GM19240 (cell line): Measurements from ENCODE around the gene CDX2.

Experiments
- DNase-seq: peaks from one replicate; pipeline ENCODE4 v3.0.0; 2011; ENCODE audit warnings: low spot score; ENCODE audit not compliant: insufficient read length

CDX2 gene

GRCh38 chr13:27933118-27933517 is 36.0 kb downstream of the CDX2 start:
- no peak for DNase-seq

DNA sequence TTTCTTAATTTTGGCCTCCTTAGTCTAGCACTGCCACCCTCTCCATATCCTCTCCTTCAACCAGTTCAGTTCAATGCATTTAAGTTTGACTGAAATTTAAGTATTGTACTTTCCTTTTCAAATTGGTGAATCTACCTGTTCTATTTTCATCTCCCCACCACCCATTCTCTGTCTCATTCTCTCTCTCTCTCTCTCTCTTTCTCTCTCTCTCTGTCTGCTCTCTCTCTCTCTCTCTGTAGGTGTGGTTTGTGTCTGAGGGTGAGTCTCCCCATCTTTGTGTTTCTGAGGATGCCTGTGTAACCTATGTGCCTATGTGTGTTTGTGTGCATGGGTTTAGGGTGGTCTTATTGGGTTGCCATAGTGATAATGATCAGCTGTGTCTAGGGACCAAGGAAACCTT is 39.2 kb downstream of the CDX2 start:
- no peak for DNase-seq

- no peak for DNase-seq
Measured at GRCh38 chr13:27928805-27929753, 40.0 kb downstream of the CDX2 start.

DNA sequence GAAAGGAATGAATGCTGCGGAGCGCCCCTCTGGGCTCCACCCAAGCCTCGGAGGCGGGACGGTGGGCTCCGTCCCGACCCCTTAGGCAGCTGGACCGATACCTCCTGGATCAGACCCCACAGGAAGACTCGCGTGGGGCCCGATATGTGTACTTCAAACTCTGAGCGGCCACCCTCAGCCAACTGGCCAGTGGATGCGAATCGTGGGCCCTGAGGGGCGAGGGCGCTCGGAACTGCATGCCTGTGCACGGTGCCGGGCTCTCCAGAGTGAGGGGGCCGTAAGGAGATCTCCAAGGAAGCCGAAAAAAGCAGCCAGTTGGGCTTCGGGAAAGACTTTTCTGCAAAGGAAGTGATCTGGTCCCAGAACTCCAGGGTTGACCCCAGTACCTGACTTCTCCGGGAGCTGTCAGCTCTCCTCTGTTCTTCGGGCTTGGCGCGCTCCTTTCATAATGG is 40.7 kb downstream of the CDX2 start:
- DNase-seq: no peak

DNA sequence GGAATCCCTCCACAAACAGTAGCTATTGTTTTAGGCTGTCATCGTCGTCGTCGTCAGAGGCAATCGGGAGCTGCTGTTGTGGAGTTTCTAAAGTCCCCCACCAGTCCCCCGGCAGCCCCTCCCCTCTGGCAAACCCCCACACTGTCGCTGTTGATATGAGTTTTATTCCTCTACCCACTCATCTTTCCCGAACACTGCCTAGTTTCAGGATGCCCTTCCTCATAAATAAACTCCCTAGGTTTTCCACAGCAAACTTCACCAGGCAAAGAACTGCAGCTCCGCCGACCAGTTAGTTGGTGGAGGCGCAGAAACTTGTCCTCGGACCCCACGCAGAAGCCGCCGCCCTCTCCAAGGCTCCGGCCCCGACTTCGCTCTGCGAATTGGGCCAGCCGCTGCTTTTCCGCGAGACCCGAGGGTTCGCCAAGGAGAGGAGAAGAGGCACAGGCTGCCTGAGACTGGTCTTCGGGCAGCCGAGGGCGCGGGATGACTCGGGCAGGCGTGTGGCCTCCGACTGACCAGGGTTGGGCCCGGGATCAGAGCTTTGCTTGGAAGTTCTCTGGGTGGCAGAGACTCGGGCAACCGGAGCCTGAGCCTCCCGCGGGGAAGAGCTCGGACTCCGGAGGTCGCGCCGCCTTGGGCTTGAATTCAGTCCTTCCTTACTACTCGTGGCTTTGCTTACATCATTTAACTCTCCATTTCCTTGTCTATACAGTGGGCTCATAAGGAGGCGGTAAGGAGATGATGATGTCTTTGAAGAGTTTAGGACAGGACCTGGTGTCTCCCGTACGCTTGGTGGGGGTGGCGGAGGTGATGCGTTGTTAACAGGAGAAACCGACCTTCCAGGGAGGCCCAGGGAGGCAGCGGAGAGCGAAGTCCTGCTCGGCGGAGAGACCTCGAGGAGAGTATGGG is 41.4 kb downstream of the CDX2 start:
- DNase-seq: no peak

DNA sequence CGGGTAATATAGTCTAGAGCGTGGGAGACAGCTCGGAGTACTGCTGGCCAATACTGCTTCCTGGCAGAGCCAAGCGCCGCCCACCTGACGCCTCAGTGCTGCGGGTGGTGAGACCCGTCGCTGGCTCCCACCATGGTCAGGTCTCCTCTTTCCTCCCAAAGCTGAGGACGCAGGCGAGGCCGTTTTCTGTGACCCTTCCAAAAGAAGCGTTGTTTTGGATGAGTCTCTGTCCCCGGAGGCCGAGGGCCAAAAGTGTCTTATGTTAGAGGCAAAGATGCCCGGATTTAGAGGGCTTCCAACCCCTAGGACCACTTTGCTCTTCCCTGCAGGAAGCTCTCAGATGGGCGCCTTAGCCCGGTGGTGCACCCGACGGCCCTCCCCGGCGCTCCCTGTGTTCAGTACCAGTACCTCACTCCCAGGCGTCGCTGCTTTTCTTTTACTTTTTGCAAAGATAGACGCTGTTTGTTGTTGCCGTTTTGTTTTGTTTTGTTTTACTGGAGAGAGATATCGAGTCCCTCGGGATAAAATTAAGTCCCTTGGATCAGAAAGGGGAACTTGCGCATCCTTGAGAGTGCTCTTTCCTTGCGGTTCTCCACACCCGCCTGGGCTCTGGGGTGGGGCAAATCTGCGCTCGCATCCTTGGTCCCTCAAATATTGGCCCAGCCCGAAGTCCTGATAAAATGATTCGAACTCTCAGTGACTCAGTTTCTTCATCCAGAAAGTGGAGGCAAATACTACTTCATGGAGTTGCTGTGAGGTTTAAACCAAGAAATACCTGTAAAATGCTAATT is 42.3 kb downstream of the CDX2 start:
- no peak for DNase-seq

GRCh38 chr13:27925220-27925991 is 43.7 kb downstream of the CDX2 start:
- DNase-seq: no peak

DNA sequence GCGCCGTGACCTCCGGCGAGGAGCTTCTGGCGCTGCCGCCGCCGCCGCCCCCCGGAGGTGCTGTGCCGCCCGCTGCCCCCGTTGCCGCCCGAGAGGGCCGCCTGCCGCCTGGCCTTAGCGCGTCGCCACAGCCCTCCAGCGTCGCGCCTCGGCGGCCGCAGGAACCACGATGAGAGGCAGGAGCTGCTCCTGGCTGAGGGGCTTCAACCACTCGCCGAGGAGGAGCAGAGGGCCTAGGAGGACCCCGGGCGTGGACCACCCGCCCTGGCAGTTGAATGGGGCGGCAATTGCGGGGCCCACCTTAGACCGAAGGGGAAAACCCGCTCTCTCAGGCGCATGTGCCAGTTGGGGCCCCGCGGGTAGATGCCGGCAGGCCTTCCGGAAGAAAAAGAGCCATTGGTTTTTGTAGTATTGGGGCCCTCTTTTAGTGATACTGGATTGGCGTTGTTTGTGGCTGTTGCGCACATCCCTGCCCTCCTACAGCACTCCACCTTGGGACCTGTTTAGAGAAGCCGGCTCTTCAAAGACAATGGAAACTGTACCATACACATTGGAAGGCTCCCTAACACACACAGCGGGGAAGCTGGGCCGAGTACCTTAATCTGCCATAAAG is 44.5 kb downstream of the CDX2 start:
- no peak for DNase-seq

- no peak for DNase-seq
Measured at GRCh38 chr13:27923794-27924528, 45.2 kb downstream of the CDX2 start.

DNA sequence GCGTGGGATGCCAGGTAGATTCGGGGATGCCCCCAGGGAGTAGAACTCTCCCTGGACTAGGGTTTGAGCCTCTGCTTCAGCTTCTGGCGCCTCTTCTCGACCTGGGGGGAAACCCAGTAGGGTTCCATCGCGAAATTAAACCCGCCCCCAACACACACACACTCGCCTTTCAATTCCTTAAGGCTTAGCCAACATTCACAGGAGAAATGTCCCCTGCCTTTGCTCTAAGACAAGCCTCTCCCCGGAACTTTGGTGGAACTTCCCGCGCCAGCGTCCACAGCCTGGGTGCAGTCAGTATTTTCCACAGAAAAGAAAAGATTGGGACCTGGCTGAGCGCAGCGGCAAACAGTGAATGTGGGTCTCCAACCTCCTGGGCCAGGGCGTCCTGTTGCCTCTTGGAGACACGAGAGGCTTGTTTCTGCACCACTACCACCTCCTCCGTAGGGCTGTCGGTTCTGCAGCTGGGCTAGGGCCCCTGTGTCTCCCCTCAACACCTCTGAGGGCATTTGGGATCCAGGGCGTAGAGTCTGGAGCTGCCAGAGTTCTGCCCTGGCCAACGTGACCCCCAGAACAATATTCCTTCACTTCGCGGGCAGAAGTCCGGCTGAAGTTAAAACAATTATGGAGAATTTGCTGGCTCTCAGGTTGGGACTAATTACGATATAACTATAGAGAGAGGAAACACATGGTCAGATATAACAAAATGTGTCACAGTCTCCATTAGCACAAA is 46.1 kb downstream of the CDX2 start:
- no peak for DNase-seq

GRCh38 chr13:27921961-27922882 is 46.9 kb downstream of the CDX2 start:
- DNase-seq: no peak

DNA sequence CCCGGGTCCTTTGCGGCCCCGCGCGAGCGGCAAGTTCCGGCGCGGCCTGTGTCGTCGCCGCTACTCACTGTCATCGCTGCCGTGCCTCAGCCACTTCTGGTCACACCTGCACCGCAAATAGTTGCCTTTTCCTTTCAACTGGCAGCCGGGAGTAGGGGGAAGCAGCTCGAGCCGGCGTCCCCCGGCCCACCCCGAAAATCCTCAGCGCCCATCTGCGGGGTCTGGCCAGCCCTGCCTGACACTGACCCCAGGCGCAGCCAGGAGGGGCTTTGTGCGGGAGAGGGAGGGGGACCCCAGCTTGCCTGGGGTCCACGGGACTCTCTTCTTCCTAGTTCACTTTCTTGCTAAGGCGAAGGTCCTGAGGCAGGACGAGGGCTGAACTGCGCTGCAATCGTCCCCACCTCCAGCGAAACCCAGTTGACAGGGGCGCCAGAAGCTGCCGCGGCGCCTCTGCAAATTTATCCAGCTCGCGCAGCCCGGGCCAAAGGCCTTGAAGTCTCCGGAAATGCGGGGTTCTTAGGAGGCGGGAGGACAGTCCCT is 47.6 kb downstream of the CDX2 start:
- DNase-seq: no peak

DNA sequence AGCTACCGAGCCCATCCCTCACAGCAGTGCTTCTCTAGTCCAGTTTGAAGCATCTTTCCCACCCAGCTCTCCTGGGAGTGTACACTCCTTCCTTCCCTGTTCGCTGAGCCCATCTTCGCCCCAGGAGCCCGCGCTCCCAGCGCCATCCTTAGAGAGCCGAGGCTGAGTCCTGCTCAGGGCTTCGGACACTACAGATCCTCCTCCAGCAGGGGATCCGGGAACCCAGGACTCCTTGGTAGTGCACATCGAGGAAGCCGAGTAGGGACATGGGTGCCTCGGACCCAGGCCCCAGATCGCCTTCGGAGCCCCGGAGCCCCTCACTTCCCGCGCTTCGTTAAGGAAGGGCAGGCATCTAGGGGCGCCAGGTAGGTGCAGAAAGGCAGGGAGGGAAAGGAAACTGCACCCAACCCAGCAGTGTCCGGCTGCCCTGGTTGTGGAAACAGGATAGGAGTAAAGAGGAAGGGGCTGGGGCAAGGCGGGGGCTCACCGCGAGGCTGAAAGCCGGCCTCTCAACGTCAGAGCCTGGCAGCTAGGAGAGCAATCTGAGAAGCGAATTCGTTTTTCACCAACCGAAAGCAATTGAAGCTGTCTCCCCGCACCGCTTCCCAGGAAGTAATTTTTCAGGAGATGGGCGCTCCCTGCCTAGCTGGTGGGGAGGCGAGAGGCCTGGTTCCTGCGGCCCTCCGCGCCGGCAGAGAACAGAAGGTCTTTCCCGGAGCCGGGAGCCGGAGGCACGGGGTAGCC is 48.3 kb downstream of the CDX2 start:
- no peak for DNase-seq

DNA sequence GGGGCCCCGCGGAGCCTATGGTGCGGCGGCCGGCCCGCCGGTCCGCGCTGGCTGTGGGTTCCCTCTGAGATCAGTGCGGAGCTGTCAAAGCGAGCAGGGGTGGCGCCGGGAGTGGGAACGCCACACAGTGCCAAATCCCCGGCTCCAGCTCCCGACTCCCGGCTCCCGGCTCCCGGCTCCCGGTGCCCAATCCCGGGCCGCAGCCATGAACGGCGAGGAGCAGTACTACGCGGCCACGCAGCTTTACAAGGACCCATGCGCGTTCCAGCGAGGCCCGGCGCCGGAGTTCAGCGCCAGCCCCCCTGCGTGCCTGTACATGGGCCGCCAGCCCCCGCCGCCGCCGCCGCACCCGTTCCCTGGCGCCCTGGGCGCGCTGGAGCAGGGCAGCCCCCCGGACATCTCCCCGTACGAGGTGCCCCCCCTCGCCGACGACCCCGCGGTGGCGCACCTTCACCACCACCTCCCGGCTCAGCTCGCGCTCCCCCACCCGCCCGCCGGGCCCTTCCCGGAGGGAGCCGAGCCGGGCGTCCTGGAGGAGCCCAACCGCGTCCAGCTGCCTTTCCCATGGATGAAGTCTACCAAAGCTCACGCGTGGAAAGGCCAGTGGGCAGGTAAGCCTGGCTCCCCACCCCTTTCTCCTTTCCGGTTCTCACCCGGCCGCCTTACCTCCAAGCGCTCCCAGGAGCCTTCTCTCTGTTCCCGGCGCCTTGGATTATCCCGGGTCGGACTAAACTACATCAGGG is 49.0 kb downstream of the CDX2 start, which contains the start of gene PDX1:
Gene PDX1 (plus strand): TSS at position 67 of the 743 bp plus-strand sequence. CDS start 139 bp downstream, at position 206.
- no peak for DNase-seq

DNA sequence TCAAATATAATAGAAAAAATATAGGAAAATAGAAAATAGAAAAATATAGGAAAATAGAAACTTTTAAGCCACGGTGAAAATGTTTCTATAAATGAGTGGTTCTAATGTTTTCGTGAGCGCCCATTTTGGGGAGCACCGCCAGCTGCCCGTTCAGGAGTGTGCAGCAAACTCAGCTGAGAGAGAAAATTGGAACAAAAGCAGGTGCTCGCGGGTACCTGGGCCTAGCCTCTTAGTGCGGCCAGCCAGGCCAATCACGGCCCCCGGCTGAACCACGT is 49.5 kb downstream of the CDX2 start:
- no peak for DNase-seq
